ENCODE measurements around the gene RPIA.

RPIA gene

DNA sequence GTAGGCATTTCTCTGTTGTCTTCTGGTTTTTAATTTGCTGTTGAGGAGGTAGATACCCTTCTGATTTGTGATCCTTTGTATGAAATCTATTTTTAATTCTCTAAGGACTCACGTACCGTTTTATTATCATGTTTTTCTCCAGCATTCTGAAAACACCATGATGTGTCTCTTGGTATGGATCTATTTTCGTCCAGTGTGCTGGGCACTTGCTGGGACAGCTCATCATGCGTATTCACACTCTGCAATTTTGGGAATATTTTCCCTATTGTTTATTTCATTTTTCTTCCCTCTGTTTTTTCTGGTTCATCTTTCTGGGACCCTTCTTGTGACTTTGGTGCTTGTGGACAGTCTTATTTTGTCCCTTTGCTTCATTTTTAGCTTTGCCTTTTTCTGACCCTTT is 21.9 kb downstream of the RPIA start:
- no peak for DNase-seq (ENCODE audit: extremely low read depth, low read depth)
- TF ChIP-seq, protein P1, sequence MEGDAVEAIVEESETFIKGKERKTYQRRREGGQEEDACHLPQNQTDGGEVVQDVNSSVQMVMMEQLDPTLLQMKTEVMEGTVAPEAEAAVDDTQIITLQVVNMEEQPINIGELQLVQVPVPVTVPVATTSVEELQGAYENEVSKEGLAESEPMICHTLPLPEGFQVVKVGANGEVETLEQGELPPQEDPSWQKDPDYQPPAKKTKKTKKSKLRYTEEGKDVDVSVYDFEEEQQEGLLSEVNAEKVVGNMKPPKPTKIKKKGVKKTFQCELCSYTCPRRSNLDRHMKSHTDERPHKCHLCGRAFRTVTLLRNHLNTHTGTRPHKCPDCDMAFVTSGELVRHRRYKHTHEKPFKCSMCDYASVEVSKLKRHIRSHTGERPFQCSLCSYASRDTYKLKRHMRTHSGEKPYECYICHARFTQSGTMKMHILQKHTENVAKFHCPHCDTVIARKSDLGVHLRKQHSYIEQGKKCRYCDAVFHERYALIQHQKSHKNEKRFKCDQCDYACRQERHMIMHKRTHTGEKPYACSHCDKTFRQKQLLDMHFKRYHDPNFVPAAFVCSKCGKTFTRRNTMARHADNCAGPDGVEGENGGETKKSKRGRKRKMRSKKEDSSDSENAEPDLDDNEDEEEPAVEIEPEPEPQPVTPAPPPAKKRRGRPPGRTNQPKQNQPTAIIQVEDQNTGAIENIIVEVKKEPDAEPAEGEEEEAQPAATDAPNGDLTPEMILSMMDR (IDR thresholded peaks at IDR 0.05; ENCODE audit: low read depth, low read length), result no peak

DNA sequence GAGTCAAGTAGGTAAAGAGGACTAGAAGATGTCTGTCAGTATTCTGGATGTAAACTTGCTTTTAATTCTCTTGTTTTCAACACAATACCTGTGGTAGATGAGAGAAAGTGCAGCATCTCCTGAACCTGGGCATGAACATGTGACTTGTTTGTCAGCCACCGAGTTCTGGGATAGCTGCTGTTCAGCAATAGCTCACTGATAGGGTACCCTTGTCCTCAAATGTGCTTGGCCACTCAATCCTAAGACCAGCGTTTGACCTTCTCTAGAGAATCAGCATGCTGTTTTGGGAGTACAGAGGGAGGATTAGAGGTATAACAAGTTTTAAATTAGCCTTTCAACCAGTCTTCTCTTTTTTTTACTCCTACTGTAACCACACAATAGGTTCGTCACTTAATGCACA is 23.2 kb downstream of the RPIA start:
- DNase-seq (ENCODE audit: extremely low read depth, low read depth), result no peak

DNA sequence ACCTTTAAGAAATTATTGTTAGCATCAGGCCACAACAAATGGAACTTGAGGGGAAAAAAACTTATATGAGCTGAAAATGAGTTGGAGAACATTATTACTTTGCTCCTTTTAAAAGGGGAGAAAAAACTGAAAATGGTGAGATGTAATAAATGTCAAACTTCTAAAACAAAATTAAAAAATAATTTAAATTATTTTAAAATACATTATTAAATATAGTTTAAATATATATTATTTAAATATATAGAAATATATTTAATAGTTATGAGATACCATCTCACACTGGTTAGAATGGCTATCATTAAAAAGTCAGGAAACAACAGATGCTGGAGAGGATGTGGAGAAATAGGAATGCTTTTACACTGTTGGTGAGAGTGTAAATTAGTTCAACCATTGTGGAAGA is 28.9 kb downstream of the RPIA start:
- TF ChIP-seq, protein P1 (IDR thresholded peaks at IDR 0.05; ENCODE audit: low read depth, low read length), result no peak
- no peak for DNase-seq (ENCODE audit: extremely low read depth, low read depth)

More for the DNA sequence above, 23.2 kb downstream of the RPIA start:
- TF ChIP-seq, protein P1 (IDR thresholded peaks at IDR 0.05; ENCODE audit: low read depth, low read length), result no peak

DNA sequence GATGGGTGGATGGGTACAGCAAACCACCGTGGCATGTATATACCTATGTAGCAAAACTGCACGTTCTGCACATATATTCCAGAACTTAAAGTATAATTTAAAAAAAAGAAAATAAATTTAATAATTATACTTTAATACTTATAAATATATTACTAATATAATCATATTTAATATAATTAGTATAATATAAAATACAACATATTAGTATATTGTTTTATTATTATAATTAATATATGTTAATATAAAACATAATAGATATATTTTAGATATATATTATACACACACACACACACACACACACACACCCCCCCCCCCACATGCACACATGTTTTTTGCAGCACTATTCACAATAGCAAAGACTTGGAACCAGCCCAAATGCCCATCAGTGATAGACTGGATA is 29.8 kb downstream of the RPIA start:
- TF ChIP-seq, protein P1 (IDR thresholded peaks at IDR 0.05; ENCODE audit: low read depth, low read length), result no peak
- no peak for DNase-seq (ENCODE audit: extremely low read depth, low read depth)

DNA sequence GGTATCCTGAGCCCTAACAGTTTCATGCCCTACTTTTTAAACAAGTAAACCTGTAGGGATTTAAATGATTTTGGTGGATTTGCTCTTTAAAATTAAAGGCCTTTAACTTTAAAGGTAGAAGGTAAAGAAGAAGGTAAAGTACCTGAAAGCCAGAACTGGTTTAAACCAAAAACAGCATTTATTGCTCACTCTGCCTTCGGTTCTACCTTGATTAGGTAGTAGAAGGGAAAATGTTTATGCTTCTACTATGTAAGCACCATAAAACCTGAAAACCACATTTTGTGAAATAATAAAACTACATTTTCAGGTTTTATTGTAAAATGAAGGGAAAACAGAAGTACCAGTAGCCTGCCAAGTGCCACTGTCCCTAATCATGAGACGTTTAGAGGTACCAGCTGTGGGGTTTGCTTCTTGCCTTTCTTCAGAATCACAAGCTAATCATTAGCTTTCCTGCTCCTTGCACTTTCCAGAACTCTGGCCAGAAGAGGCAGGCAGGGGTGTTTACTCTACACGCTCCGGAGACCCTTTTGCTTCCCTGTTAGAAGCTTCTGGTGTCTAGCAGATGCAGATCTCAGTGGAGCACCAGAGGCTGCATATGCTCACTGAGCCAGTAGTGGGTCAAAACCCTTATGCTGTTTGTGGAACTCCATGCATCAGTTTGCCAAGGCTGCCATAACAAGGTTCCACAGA is 33.3 kb downstream of the RPIA start:
- TF ChIP-seq, protein P1 (IDR thresholded peaks at IDR 0.05; ENCODE audit: low read depth, low read length), result no peak
- DNase-seq (ENCODE audit: extremely low read depth, low read depth), result no peak

DNA sequence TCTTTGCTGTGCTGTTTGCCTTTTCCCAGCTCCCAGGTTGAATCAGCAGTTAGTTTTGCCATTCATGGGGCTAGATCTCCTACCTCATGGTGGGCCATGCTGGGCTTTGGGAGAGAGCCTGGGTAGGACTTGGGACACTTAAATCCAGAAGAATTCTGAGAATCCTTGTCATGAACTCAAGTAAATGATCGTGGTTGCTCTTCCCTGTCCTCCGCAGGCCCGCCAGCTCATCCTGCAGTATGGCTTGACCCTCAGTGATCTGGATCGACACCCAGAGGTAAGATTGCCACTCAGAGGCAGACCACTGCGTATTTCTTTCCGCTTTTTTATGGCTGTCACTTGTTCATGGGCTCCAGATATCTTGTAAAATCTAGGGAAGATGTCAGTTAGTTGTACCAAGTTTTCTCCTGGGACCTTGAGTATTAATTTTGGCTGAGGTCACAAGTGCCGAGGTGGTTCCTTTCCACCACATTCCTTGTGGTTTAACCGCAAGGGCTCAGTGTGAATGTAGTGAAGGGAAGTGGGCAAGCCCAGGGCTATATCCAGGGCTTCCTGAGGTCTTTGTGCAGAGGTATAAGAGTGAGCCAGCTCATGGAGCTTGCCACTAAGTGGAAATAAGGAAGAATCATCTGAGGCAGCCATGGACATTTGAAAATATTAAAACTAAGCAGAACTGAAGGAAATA is 37.7 kb downstream of the RPIA start:
- TF ChIP-seq, protein P1 (IDR thresholded peaks at IDR 0.05; ENCODE audit: low read depth, low read length), result no peak
- no peak for DNase-seq (ENCODE audit: extremely low read depth, low read depth)

DNA sequence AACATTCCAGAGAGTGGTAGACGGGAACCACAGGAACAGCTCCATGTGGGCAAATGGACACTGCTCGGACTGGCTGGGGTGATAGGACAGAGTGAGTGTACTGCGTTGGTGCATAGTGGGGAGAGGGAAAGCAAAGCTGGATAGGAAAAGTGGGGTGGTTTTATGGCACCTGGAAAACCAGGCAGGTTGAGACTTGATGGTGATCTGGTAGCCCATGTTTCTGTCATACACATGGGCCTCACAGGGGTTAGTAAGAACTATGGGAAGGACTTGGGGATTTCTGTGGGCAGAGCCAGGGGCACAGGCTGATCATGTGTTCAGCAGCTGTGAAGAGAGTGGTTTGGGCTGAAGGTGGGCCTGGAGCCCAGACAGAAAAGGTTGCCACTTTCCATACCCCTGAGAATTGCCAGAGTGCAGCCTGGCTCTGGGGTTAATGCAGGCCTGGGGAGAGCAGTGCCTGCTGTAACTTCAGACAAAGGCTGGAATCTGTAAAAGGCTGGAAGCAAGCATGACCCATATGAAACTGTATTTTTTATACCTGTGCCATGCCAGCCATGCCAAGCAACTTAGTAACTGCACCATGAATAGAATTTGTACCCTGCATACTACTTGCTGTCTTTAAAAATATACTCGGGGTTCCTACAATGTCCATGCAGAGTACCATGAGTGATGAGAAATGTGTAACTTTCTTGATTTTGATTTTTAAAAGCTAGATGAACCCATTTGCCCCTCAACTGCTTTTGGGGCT is 41.9 kb downstream of the RPIA start:
- TF ChIP-seq, protein P1 (IDR thresholded peaks at IDR 0.05; ENCODE audit: low read depth, low read length), result no peak
- DNase-seq (ENCODE audit: extremely low read depth, low read depth), result no peak
